ENCODE results near the gene ISYNA1. TPM values are rescaled to one million over a fixed set of nuclear protein-coding genes. Genes with fewer than 3 reads are reported as not detected.

Gene ISYNA1
- total and polyA plus RNA-seq, 2 of the 13 experiments (the other 11 are each of a cell fraction or from before 2014, with no cell fraction given), result 29.6 to 48.5 TPM

DNA sequence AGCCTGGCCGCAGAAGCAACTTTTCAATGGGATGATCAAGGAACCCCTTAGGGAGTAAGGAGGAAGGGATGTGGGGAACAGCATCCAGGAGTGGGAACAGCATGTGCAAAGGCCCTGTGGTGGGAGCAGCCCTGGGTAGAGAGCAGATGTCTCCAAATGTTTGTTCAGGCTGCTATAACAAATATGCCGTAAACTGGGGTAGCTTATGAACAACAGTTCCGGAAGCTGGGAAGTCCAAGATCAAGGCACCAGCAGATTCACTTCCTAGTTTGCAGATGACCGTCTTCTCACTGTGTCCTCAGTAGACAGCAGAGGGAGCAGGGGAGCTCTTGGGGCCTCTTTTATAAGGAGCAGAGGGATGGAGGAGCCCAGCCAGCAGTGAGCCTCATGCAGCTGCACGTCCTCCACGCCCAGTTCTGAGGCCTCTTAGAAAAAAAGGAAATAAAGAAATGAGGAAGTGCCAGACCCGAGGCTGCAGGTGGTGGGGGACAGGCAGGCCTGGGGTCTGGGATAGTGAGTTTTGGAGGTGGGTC is 36.3 kb downstream of the ISYNA1 start (continued):
- TF ChIP-seq SRSF4 (IDR thresholded peaks at IDR 0.05; ENCODE audit: low read depth, low read length, poor library complexity, severe bottlenecking) (no peak), GFI1 (CRISPR knock-in tag; IDR thresholded peaks at IDR 0.05; ENCODE audit: borderline replicate concordance) (no peak), ZNF10 (CRISPR knock-in tag; IDR thresholded peaks at IDR 0.05; ENCODE audit: borderline replicate concordance, low read depth) (no peak), ZBTB7A (CRISPR knock-in tag; IDR thresholded peaks at IDR 0.05) (no peak), SP5 (CRISPR knock-in tag; IDR thresholded peaks at IDR 0.05; ENCODE audit: borderline replicate concordance, low read depth) (no peak), ZNF773 (CRISPR knock-in tag; IDR thresholded peaks at IDR 0.05; ENCODE audit: borderline replicate concordance) (no peak), EHMT2 (IDR thresholded peaks at IDR 0.05; ENCODE audit: borderline replicate concordance, low read depth, low read length) (no peak), ZNF256 (CRISPR knock-in tag; conservative IDR thresholded peaks at IDR 0.05) (no peak), ZNF7 (CRISPR knock-in tag; IDR thresholded peaks at IDR 0.05) (no peak), EED (CRISPR knock-in tag; IDR thresholded peaks at IDR 0.05) (no peak), HDAC1 (CRISPR knock-in tag; IDR thresholded peaks at IDR 0.05) (no peak), BCL6 (CRISPR knock-in tag; IDR thresholded peaks at IDR 0.05) (no peak), HDAC2 (CRISPR knock-in tag; IDR thresholded peaks at IDR 0.05) (no peak), KLF15 (CRISPR knock-in tag; IDR thresholded peaks at IDR 0.05; ENCODE audit: borderline replicate concordance) (no peak), ZNF33B (CRISPR knock-in tag; IDR thresholded peaks at IDR 0.05) (no peak), HNRNPK (IDR thresholded peaks at IDR 0.05; ENCODE audit: low read depth, low read length, poor library complexity, severe bottlenecking) (no peak), POLR2G (IDR thresholded peaks at IDR 0.05; ENCODE audit: low read depth, low read length) (no peak), ATF7 (IDR thresholded peaks at IDR 0.05) (no peak), ATF7 (CRISPR knock-in tag; IDR thresholded peaks at IDR 0.05) (no peak)
- TF ChIP-seq, protein P1, sequence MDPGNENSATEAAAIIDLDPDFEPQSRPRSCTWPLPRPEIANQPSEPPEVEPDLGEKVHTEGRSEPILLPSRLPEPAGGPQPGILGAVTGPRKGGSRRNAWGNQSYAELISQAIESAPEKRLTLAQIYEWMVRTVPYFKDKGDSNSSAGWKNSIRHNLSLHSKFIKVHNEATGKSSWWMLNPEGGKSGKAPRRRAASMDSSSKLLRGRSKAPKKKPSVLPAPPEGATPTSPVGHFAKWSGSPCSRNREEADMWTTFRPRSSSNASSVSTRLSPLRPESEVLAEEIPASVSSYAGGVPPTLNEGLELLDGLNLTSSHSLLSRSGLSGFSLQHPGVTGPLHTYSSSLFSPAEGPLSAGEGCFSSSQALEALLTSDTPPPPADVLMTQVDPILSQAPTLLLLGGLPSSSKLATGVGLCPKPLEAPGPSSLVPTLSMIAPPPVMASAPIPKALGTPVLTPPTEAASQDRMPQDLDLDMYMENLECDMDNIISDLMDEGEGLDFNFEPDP (CRISPR knock-in tag; conservative IDR thresholded peaks at IDR 0.05), result no peak
- TF ChIP-seq, protein P2, sequence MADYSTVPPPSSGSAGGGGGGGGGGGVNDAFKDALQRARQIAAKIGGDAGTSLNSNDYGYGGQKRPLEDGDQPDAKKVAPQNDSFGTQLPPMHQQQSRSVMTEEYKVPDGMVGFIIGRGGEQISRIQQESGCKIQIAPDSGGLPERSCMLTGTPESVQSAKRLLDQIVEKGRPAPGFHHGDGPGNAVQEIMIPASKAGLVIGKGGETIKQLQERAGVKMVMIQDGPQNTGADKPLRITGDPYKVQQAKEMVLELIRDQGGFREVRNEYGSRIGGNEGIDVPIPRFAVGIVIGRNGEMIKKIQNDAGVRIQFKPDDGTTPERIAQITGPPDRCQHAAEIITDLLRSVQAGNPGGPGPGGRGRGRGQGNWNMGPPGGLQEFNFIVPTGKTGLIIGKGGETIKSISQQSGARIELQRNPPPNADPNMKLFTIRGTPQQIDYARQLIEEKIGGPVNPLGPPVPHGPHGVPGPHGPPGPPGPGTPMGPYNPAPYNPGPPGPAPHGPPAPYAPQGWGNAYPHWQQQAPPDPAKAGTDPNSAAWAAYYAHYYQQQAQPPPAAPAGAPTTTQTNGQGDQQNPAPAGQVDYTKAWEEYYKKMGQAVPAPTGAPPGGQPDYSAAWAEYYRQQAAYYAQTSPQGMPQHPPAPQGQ (CRISPR knock-in tag; IDR thresholded peaks at IDR 0.05; ENCODE audit: borderline replicate concordance), result no peak
- TF ChIP-seq, protein P3, sequence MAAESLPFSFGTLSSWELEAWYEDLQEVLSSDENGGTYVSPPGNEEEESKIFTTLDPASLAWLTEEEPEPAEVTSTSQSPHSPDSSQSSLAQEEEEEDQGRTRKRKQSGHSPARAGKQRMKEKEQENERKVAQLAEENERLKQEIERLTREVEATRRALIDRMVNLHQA (CRISPR knock-in tag; IDR thresholded peaks at IDR 0.05), result no peak
- TF ChIP-seq, protein P4, sequence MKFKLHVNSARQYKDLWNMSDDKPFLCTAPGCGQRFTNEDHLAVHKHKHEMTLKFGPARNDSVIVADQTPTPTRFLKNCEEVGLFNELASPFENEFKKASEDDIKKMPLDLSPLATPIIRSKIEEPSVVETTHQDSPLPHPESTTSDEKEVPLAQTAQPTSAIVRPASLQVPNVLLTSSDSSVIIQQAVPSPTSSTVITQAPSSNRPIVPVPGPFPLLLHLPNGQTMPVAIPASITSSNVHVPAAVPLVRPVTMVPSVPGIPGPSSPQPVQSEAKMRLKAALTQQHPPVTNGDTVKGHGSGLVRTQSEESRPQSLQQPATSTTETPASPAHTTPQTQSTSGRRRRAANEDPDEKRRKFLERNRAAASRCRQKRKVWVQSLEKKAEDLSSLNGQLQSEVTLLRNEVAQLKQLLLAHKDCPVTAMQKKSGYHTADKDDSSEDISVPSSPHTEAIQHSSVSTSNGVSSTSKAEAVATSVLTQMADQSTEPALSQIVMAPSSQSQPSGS (CRISPR knock-in tag; IDR thresholded peaks at IDR 0.05), result no peak
- TF ChIP-seq, protein P5, sequence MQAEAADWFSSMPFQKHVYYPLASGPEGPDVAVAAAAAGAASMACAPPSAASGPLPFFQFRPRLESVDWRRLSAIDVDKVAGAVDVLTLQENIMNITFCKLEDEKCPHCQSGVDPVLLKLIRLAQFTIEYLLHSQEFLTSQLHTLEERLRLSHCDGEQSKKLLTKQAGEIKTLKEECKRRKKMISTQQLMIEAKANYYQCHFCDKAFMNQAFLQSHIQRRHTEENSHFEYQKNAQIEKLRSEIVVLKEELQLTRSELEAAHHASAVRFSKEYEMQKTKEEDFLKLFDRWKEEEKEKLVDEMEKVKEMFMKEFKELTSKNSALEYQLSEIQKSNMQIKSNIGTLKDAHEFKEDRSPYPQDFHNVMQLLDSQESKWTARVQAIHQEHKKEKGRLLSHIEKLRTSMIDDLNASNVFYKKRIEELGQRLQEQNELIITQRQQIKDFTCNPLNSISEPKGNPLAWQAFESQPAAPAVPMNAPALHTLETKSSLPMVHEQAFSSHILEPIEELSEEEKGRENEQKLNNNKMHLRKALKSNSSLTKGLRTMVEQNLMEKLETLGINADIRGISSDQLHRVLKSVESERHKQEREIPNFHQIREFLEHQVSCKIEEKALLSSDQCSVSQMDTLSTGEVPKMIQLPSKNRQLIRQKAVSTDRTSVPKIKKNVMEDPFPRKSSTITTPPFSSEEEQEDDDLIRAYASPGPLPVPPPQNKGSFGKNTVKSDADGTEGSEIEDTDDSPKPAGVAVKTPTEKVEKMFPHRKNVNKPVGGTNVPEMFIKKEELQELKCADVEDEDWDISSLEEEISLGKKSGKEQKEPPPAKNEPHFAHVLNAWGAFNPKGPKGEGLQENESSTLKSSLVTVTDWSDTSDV (CRISPR knock-in tag; IDR thresholded peaks at IDR 0.05), result no peak
